Activated CD8-positive, alpha-beta T cell treated with anti-CD3 and anti-CD28 coated beads for 36 hours (primary cell): Measurements from ENCODE around the gene KLHL12. TPM values are rescaled to one million over a fixed set of nuclear protein-coding genes. Genes with fewer than 3 reads are reported as not detected.

ENCODE experiments used
- ATAC-seq: fragments of 200-7000 bp; cut with Tn5 transposase; one replicate; pipeline ENCODE4 v1.10.0; 2021; ENCODE audit warnings: mild to moderate bottlenecking, moderate library complexity
- CTCF ChIA-PET: fragments of 350-600 bp; sonication (Branson Sonifier 250); formaldehyde crosslinking; loops from one replicate; lab custom pipeline; 2021; ENCODE audit warnings: antibody characterized with exemption; lab: Charles Lee
- POLR2A ChIA-PET: fragments of 350-600 bp; sonication (Branson Sonifier 250); formaldehyde crosslinking; loops from one replicate; lab custom pipeline; 2021; ENCODE audit warnings: antibody characterized with exemption; lab: Charles Lee
- DNase-seq: peaks from one replicate; pipeline ENCODE4 v3.0.0-alpha.2; 2020
- H3K27ac Mint-ChIP-seq: one replicate; pipeline ENCODE4 v1.8.0; 2021; ENCODE audit warnings: mild to moderate bottlenecking, mixed read lengths
- H3K27me3 Mint-ChIP-seq: one replicate; pipeline ENCODE4 v1.8.0; 2021; ENCODE audit warnings: mixed read lengths
- H3K36me3 Mint-ChIP-seq: one replicate; pipeline ENCODE4 v1.8.0; 2021; ENCODE audit warnings: low read depth, mixed read lengths
- H3K4me1 Mint-ChIP-seq: one replicate; pipeline ENCODE4 v1.8.0; 2021; ENCODE audit warnings: low read depth, mixed read lengths
- H3K4me3 Mint-ChIP-seq: one replicate; pipeline ENCODE4 v1.8.0; 2021; ENCODE audit warnings: mild to moderate bottlenecking, moderate library complexity, mixed read lengths
- H3K9me3 Mint-ChIP-seq: one replicate; pipeline ENCODE4 v1.8.0; 2021; ENCODE audit warnings: mixed read lengths
- CTCF ChIP-seq: fragments of 200-600 bp; IDR thresholded peaks from one replicate; pipeline ENCODE4 v1.8.0; 2022; ENCODE audit warnings: antibody characterized with exemption, mild to moderate bottlenecking
- intact Hi-C: fragments of 100-400 bp; cut with micrococcal nuclease; formaldehyde crosslinking; loops from one replicate; pipeline ENCODE4 v1.10.0; 2022
- total RNA-seq, 2 experiments: library from RNA; stranded (reverse); gene quantifications; one replicate each; pipeline ENCODE4 v1.2.3, GENCODE V29; 2021

KLHL12 gene
- total RNA-seq, 2 experiments from 2014 or later, result 38.0 to 43.7 TPM

GRCh38 chr1:202965422-202965821 is 38.4 kb upstream of the KLHL12 start:
- H3K36me3 Mint-ChIP-seq, result peaks cover 4% of the 10 kb centered on the region
- POLR2A ChIA-PET, result interaction anchor here (0.7 to 1.6 kb wide), 2 partner anchors 43 to 68 kb away, joined by 3 to 4 read pairs; no protein-coding TSS in a partner anchor
- CTCF ChIA-PET, result no interaction called here
- H3K27ac Mint-ChIP-seq, result no peak overlapping the region
- H3K9me3 Mint-ChIP-seq, result no peaks in the 10 kb centered on the region
- TF ChIP-seq CTCF, result no peak
- no peak for DNase-seq
- H3K4me3 Mint-ChIP-seq, result peak overlapping the region; percentile 67
- H3K27me3 Mint-ChIP-seq, result no peaks in the 10 kb centered on the region
- intact Hi-C loops, result no loop called here
- H3K4me1 Mint-ChIP-seq, result peaks cover 27% of the 10 kb centered on the region
- ATAC-seq, result no peak

- POLR2A ChIA-PET, result interaction anchor here (1.1 kb wide), 1 partner anchor 76 kb away, joined by 4 read pairs; no protein-coding TSS in a partner anchor
- H3K4me1 Mint-ChIP-seq, result peaks cover 27% of the 10 kb centered on the region
- no peaks in the 10 kb centered on the region for H3K27me3 Mint-ChIP-seq
- CTCF ChIA-PET, result no interaction called here
- no peaks in the 10 kb centered on the region for H3K9me3 Mint-ChIP-seq
- intact Hi-C loops, result no loop called here
- TF ChIP-seq CTCF, result no peak
- ATAC-seq, result no peak
- H3K36me3 Mint-ChIP-seq, result peaks cover 4% of the 10 kb centered on the region
- H3K27ac Mint-ChIP-seq, result peak overlapping the region; percentile 31
- DNase-seq, result no peak
- no peak overlapping the region for H3K4me3 Mint-ChIP-seq
Observed at GRCh38 chr1:202964791-202965410, 37.9 kb upstream of the KLHL12 start.

- Mint-ChIP-seq H3K4me1 (peaks cover 25% of the 10 kb centered on the region), H3K27me3 (no peaks in the 10 kb centered on the region), H3K9me3 (no peaks in the 10 kb centered on the region), H3K36me3 (peaks cover 7% of the 10 kb centered on the region), H3K4me3 (no peak overlapping the region), H3K27ac (no peak overlapping the region)
- ATAC-seq, result no peak
- no peak for TF ChIP-seq CTCF
- ChIA-PET POLR2A (no interaction called here), CTCF (no interaction called here)
- no peak for DNase-seq
- intact Hi-C loops, result no loop called here
Observed at GRCh38 chr1:202961220-202961880, 34.3 kb upstream of the KLHL12 start.

GRCh38 chr1:202959276-202959620 is 32.2 kb upstream of the KLHL12 start:
- H3K36me3 Mint-ChIP-seq, result peaks cover 11% of the 10 kb centered on the region
- DNase-seq, result no peak
- H3K4me3 Mint-ChIP-seq, result no peak overlapping the region
- H3K9me3 Mint-ChIP-seq, result no peaks in the 10 kb centered on the region
- peaks cover 25% of the 10 kb centered on the region for H3K4me1 Mint-ChIP-seq
- no peak overlapping the region for H3K27ac Mint-ChIP-seq
- intact Hi-C loops, result no loop called here
- no peak for ATAC-seq
- no peaks in the 10 kb centered on the region for H3K27me3 Mint-ChIP-seq
- POLR2A ChIA-PET, result interaction anchor here (1.0 kb wide), 1 partner anchor 48 kb away, joined by 4 read pairs; the partner anchor contains the start of gene TMEM183A
- CTCF ChIA-PET, result no interaction called here
- TF ChIP-seq CTCF, result no peak
